CD14-positive monocyte (primary cell): ENCODE measurements around the gene KLHL17. TPM values are rescaled to one million over a fixed set of nuclear protein-coding genes. Genes with fewer than 3 reads are reported as not detected.
A peak's percentile ranks its signal among the peaks of the same experiment; 100 is the strongest.
"Not testable (repeated sequence)": the region's sequence is repeated elsewhere in the genome, so short reads cannot be mapped to it uniquely, and the experiment has no call there.

Experiments used
- DNase-seq, 3 donors: peaks; one replicate each; pipeline ENCODE4 v3.0.0-alpha.2; 2011 to 2022
- H2AFZ ChIP-seq: 2 replicates; pipeline ENCODE4 v1.6.0; 2012; ENCODE audit warnings: mild to moderate bottlenecking, low read depth, low read length, inconsistent platforms; ENCODE audit not compliant: insufficient read depth, poor library complexity, severe bottlenecking
- H3K27ac ChIP-seq, 2 donors: 1 replicate in 1 of 2; 2 replicates in 1 of 2; pipeline ENCODE4 v1.5.1; 2012 to 2013; ENCODE audit warnings: low read length in 2 of 2, control low read depth in 1 of 2, inconsistent platforms in 1 of 2, low read depth in 1 of 2, mild to moderate bottlenecking in 1 of 2
- H3K27me3 ChIP-seq, 2 donors: one replicate each; pipeline versions ENCODE4 v1.6.0 to v1.6.1; 2011 to 2013; ENCODE audit warnings: low read length in 2 of 2; ENCODE audit not compliant: control insufficient read depth in 2 of 2, insufficient read depth in 2 of 2
- H3K36me3 ChIP-seq, 2 donors: replicated peaks in 1 of 2; 1 replicate in 1 of 2; 2 replicates in 1 of 2; pipeline versions ENCODE4 v1.5.1 to v1.6.1; 2012 to 2013; ENCODE audit warnings: low read length in 2 of 2, control low read depth in 1 of 2, inconsistent platforms in 1 of 2, mild to moderate bottlenecking in 1 of 2; ENCODE audit not compliant: insufficient read depth in 2 of 2, control insufficient read depth in 1 of 2
- H3K4me1 ChIP-seq, 2 donors: 1 replicate in 1 of 2; 2 replicates in 1 of 2; pipeline versions ENCODE4 v1.5.1 to v1.6.1; 2012 to 2013; ENCODE audit warnings: low read length in 2 of 2, control low read depth in 1 of 2, inconsistent platforms in 1 of 2, mild to moderate bottlenecking in 1 of 2, moderate library complexity in 1 of 2; ENCODE audit not compliant: insufficient read depth in 2 of 2, control insufficient read depth in 1 of 2
- H3K4me2 ChIP-seq: replicated peaks from 2 replicates; pipeline ENCODE3; 2012; ENCODE audit warnings: low read length, moderate library complexity, mild to moderate bottlenecking; ENCODE audit not compliant: poor library complexity, severe bottlenecking; ENCODE audit errors: extremely low read depth
- H3K4me3 ChIP-seq, 3 experiments: fragments of 200-600 bp in 1 of 3; sonication (generic) in 1 of 3; replicated peaks in 1 of 3; 1 replicate in 2 of 3; 2 replicates in 1 of 3; pipeline ENCODE4 v1.5.1; 2011 to 2013; ENCODE audit warnings: low read length in 3 of 3, mild to moderate bottlenecking in 3 of 3, control low read depth in 2 of 3, low read depth in 2 of 3, inconsistent platforms in 1 of 3, moderate library complexity in 1 of 3
- H3K79me2 ChIP-seq: 2 replicates; pipeline ENCODE4 v1.6.0; 2012; ENCODE audit warnings: mild to moderate bottlenecking, control low read depth, inconsistent platforms, low read length, moderate library complexity; ENCODE audit not compliant: insufficient read depth
- H3K9ac ChIP-seq: 2 replicates; pipeline ENCODE4 v1.6.0; 2017; ENCODE audit warnings: low read length, mild to moderate bottlenecking; ENCODE audit not compliant: insufficient read depth, poor library complexity, severe bottlenecking
- H3K9me3 ChIP-seq, 2 donors: replicated peaks in 1 of 2; 1 replicate in 1 of 2; 2 replicates in 1 of 2; pipeline versions ENCODE4 v1.5.1 to v1.6.1; 2012 to 2013; ENCODE audit warnings: low read length in 2 of 2, control low read depth in 1 of 2; ENCODE audit not compliant: control insufficient read depth in 1 of 2, insufficient read depth in 1 of 2
- H4K20me1 ChIP-seq: 2 replicates; pipeline ENCODE4 v1.6.0; 2012; ENCODE audit warnings: mild to moderate bottlenecking, low read length, control low read depth, moderate library complexity; ENCODE audit not compliant: insufficient read depth
- H3K27ac Mint-ChIP-seq, 7 donors: one replicate each; pipeline ENCODE4 v1.8.0; 2020; ENCODE audit warnings: mild to moderate bottlenecking in 7 of 7, mixed read lengths in 7 of 7, moderate library complexity in 6 of 7, inconsistent platforms in 2 of 7
- H3K27me3 Mint-ChIP-seq, 3 donors: one replicate each; pipeline ENCODE4 v1.8.0; 2021 to 2022; ENCODE audit warnings: low read depth in 3 of 3, mild to moderate bottlenecking in 3 of 3, mixed read lengths in 3 of 3, moderate library complexity in 3 of 3, inconsistent platforms in 1 of 3
- H3K36me3 Mint-ChIP-seq, 2 donors: one replicate each; pipeline ENCODE4 v1.8.0; 2020; ENCODE audit warnings: mixed read lengths in 2 of 2, inconsistent platforms in 1 of 2, mild to moderate bottlenecking in 1 of 2
- H3K4me1 Mint-ChIP-seq: one replicate; pipeline ENCODE4 v1.8.0; 2020; ENCODE audit warnings: mild to moderate bottlenecking, mixed read lengths
- H3K4me3 Mint-ChIP-seq, 2 donors: one replicate each; pipeline ENCODE4 v1.8.0; 2020; ENCODE audit warnings: mild to moderate bottlenecking in 2 of 2, mixed read lengths in 2 of 2, moderate library complexity in 1 of 2
- H3K9me3 Mint-ChIP-seq, 7 donors: one replicate each; pipeline ENCODE4 v1.8.0; 2020 to 2022; ENCODE audit warnings: mixed read lengths in 7 of 7, mild to moderate bottlenecking in 6 of 7, moderate library complexity in 6 of 7, inconsistent platforms in 2 of 7
- WGBS: methylation state at CpG from one replicate; pipeline ENCODE4 v1.1.5; 2013; ENCODE audit warnings: missing lambda C conversion rate; ENCODE audit not compliant: insufficient coverage; 5-methylcytosine and 5-hydroxymethylcytosine counted together
- intact Hi-C, 2 donors: fragments of 100-400 bp; cut with micrococcal nuclease; formaldehyde crosslinking; loops; one replicate each; pipeline versions ENCODE4 v1.15.0 to v1.15.1; 2023
- polyA plus RNA-seq, 3 donors: library from polyadenylated mRNA; depleted of rRNA in 1 of 3; unstranded in 2 of 3; stranded (reverse) in 1 of 3; fragments of 300-500 nt in 2 of 3; fragments of >200 nt in 1 of 3; fragmentation: Illumina TruSeq in 2 of 3; gene quantifications; 1 replicate in 2 of 3; 2 replicates in 1 of 3; pipeline ENCODE4 v1.2.3, GENCODE V29; 2012 to 2021
- TF ChIP-seq, protein P1 (sequence below): fragments of 200-600 bp; IDR thresholded peaks from one replicate; pipeline ENCODE4 v1.8.0; 2022; ENCODE audit warnings: antibody characterized with exemption, mild to moderate bottlenecking

The KLHL17 gene
- polyA plus RNA-seq, 3 donors = 0.31 to 48.1 (median 0.71) TPM

DNA sequence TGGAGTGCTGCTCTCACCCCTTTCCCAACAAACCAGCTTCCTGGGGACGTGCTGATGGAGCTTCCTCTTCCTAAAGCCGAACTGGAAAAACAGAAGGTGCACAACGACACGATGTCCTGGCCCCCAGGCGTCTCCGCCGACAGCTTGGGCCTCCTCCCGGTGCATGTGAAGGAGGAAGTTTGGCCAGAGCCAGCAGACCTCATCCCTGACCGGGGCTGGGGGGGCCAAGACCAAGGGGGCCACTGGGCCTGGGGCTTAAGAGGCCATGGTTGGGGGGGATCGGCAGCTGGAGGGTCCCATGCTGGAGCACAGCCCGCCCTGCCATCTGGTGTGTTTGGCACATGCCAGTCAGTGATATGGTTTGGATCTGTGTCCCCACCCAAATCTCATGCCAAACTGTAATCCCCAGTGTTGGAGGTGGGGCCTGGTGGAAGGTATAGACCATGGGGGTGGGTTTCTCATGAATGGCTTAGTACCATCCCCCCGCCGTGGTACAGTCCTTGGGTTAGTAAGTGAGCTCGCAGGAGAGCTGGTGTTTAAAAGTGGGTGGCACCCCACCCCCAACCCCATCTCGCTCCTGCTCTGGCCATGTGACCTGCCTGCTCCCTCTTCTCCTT is 33.1 kb downstream of the KLHL17 start:
- peaks cover 14 to 37% (median 30%) of the 10 kb centered on the region in 7 donors for H3K9me3 Mint-ChIP-seq
- peak in 1 of 3 donors; percentile 8 for DNase-seq
- H3K4me3 Mint-ChIP-seq = no peak overlapping the region

DNA sequence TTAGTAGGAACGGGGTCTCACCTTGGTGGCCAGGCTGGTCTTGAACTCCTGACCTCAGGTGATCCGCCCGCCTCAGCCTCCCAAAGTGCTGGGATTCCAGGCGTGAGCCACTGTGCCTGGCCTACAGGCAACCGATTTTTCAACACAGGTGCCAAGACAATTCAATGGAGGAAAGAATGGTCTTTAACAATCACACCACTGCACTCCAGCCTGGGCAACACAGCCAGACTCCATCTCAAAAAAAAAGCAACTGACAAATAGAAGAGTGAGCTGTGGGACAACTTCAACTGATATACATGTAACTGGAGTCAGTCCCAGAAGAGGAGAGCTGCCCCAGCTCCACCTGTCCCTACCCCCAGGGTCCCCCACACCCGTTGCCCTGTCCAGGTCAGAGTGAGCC is 34.2 kb downstream of the KLHL17 start:
- peaks cover 19 to 41% of the 10 kb centered on the region in 2 donors for H3K27me3 ChIP-seq
- Mint-ChIP-seq H3K4me3 (peak overlapping the region in 1 of 2 donors; percentile 70), H3K27me3 (peaks cover 50 to 80% (median 66%) of the 10 kb centered on the region in 3 donors)

More for the DNA sequence above, 33.1 kb downstream of the KLHL17 start:
- Histone ChIP-seq H4K20me1 (peaks cover 12% of the 10 kb centered on the region), H3K4me1 (no peaks in the 10 kb centered on the region), H3K27me3 (peaks cover 16 to 47% of the 10 kb centered on the region in 2 donors), H3K79me2 (no peaks in the 10 kb centered on the region), H3K4me2 (no peak overlapping the region), H3K9ac (no peak overlapping the region), H3K36me3 (no peaks in the 10 kb centered on the region), H3K9me3 (peaks cover 22 to 28% of the 10 kb centered on the region in 2 donors), H3K4me3 (no peak overlapping the region), H2AFZ (no peak overlapping the region), H3K27ac (no peak overlapping the region)
- TF ChIP-seq, protein P1, sequence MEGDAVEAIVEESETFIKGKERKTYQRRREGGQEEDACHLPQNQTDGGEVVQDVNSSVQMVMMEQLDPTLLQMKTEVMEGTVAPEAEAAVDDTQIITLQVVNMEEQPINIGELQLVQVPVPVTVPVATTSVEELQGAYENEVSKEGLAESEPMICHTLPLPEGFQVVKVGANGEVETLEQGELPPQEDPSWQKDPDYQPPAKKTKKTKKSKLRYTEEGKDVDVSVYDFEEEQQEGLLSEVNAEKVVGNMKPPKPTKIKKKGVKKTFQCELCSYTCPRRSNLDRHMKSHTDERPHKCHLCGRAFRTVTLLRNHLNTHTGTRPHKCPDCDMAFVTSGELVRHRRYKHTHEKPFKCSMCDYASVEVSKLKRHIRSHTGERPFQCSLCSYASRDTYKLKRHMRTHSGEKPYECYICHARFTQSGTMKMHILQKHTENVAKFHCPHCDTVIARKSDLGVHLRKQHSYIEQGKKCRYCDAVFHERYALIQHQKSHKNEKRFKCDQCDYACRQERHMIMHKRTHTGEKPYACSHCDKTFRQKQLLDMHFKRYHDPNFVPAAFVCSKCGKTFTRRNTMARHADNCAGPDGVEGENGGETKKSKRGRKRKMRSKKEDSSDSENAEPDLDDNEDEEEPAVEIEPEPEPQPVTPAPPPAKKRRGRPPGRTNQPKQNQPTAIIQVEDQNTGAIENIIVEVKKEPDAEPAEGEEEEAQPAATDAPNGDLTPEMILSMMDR = no peak
- intact Hi-C loops = no loop called here
- no peak overlapping the region for H3K27ac Mint-ChIP-seq
- H3K4me1 Mint-ChIP-seq = peaks cover 6% of the 10 kb centered on the region
- peaks cover 58 to 81% (median 69%) of the 10 kb centered on the region in 3 donors for H3K27me3 Mint-ChIP-seq
- peaks cover 0 to 2% of the 10 kb centered on the region in 2 donors for H3K36me3 Mint-ChIP-seq
- WGBS = 68% methylated on average over 12 of the region's 15 CpGs

More for the DNA sequence above, 34.2 kb downstream of the KLHL17 start:
- H3K27ac ChIP-seq, H3K4me1 ChIP-seq, H3K4me2 ChIP-seq, intact Hi-C loops, H3K36me3 Mint-ChIP-seq, H3K79me2 ChIP-seq, H3K4me3 ChIP-seq, H3K36me3 ChIP-seq, H2AFZ ChIP-seq, H3K9ac ChIP-seq, DNase-seq, H3K4me1 Mint-ChIP-seq: not testable (repeated sequence)
- peak overlapping the region in 1 of 7 donors; percentile 19 for H3K27ac Mint-ChIP-seq
- peaks cover 8 to 40% (median 30%) of the 10 kb centered on the region in 7 donors for H3K9me3 Mint-ChIP-seq
- peaks cover 22 to 28% of the 10 kb centered on the region in 2 donors for H3K9me3 ChIP-seq
- 75% methylated on average over 2 of the region's 6 CpGs for WGBS
- H4K20me1 ChIP-seq = peaks cover 12% of the 10 kb centered on the region
